Left lobe of liver (tissue), 2 donors: Measurements from ENCODE around the gene OXLD1. TPM values are rescaled to one million over a fixed set of nuclear protein-coding genes. Genes with fewer than 3 reads are reported as not detected.
A peak's percentile ranks its signal among the peaks of the same experiment; 100 is the strongest.
"Not testable (repeated sequence)": the region's sequence is repeated elsewhere in the genome, so short reads cannot be mapped to it uniquely, and the experiment has no call there.

Experiments
- ATAC-seq: fragments of 200-7000 bp; cut with Tn5 transposase; one replicate; pipeline ENCODE4 v1.9.1; 2020; ENCODE audit warnings: mild to moderate bottlenecking, moderate library complexity
- DNase-seq: peaks from one replicate; pipeline ENCODE4 v3.0.0-alpha.2; 2020; ENCODE audit warnings: low spot score
- total RNA-seq: library from RNA; stranded (reverse); gene quantifications from one replicate; pipeline ENCODE4 v1.2.1, GENCODE V29; 2021
- donor health status: DM: no; HTN: no; CAD: no; lungs with moderate emphysema.
- donor health status: DM: no; HTN: yes; CAD: no.

The OXLD1 gene
- total RNA-seq, 1 donor from 2014 or later: 18.3 TPM

DNA sequence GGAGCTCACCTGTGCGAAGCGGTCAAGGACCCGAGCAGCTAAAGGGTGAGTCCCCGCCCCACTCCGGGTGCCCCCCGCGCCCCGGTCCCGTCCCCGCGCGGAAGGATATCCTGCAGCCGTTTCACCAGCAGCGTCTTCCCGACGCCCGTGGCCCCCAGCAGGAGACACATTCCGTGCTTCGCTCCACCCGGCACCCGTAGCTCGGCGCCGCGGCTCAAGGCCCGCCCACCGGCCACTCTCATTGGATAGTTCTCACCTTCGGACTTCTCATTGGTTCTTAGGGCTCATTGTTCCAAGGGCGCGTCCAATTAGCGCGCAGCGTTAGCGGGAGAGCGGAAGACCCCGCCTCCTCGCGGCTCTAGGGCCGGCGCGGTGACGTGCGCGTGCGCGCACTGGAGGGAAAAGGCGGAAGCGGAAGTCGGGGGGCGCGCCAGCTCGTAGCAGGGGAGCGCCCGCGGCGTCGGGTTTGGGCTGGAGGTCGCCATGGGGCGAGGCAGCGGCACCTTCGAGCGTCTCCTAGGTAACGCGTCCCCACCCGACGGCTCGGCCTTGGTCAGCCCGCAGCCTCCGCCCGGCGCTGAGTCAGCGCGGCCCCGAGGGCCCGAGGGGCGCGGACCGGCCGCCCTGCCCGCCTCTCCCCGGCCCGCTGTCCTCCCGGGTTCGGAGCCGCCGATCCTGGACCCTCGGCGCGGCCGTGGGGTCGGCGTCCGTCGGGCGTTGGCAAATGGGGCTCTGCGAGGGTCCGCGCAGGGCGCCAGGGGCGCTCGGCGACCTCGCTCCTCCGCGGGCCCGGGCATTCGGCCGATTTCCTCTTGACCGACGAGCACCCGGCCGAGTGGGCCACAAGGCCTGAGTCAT, 17.4 kb upstream of the OXLD1 start, which contains the start of the genes ARL16 and HGS:
TSS of gene ARL16 (minus strand) at position 214 of the 858 bp plus-strand sequence. CDS start at position 170, 44 bp downstream.
TSS of gene HGS (plus strand) at position 428 of the 858 bp plus-strand sequence. CDS start at position 484, 56 bp downstream.
- ATAC-seq: peak; percentile 90
- DNase-seq: peak; percentile 99

DNA sequence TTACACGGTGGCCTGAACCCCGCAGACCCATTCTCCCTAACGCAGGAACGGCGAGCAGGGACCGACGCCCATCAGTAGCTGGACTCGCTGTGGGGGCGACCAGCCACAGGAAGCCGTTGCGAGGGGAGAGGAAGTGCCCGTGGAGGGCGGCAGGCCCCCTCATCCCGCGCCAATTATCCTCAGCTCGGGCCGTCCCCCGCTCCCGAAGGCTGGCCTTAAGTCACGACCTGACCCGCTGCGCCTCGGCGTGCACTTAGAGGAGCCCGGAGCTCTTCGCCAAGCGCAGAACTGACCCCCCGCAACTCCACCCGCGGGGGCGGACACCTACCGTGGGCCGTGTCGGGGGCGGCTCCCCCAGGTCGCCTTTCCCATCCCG, 16.8 kb upstream of the OXLD1 start:
- DNase-seq (no peak), ATAC-seq (peak; percentile 19)

DNA sequence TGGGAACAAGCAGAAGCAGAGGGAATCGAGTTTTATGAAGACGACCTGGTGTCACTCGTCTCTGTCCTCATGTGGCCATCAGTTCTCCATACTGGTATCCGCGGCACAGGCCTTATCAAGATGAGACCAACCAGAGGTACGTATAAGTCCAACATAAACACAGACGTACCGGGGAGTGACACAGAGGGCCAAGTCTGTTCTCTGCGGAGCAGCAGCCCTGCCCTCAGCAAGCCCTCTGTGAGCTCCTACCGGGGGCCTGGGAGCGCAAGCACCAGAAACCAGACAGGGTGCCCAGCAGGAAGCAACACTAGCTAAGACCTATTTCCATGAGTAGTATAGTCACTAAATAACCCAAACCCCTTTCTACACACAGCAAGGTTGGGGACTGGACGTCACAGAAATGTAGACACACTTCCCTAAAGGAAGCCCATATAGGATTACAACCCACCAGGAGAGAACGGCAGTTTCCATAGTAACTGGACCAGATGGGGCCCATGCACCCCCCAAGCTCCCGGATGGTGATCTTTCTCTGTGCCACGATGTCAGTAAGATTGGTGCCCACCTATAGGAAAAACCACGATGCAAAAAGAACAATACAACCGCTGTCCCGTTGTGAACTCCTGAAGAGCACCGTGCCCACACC, 16.3 kb upstream of the OXLD1 start:
- DNase-seq: no peak
- no peak for ATAC-seq

DNA sequence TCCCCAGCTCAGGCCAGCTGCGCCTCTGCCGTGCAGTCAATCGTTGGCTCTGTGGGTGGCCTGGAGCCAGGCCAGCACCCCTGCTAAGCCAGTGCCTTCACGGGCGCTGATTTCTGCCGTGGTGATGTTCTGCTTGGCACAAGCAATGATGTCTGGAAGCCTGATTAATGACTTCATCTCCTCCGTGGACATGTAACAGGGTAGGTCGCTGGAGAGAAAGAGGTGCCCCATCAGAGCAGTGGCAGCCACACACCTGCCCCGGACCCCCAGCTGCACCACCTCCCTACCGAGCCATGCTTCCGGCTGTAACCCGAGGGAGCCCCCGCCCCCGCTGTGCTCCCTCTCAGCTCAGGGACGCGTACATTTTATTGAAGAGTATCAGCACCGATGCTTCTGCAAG, 15.3 kb upstream of the OXLD1 start:
- ATAC-seq: no peak
- no peak for DNase-seq

DNA sequence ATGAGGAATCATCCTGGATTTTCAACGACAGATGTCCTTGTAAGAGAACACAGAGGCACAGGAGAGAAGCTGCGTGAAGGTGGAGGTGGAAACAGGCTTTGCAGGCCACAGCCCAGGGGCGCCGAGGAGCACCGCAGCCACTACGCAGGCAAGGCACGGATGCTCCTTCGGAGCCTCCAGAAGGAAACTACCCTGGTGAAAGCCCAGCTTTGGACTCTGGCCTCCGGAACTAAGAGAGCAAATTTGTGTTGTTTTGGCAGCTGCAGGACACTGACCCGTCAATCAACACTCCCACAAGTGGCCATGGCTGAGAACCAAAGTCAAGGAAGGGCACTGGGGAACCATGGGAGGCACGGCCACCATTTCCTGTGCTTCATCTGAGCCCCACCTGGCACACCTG, 13.7 kb upstream of the OXLD1 start:
- DNase-seq: peak; percentile 74
- ATAC-seq: peak; percentile 49

DNA sequence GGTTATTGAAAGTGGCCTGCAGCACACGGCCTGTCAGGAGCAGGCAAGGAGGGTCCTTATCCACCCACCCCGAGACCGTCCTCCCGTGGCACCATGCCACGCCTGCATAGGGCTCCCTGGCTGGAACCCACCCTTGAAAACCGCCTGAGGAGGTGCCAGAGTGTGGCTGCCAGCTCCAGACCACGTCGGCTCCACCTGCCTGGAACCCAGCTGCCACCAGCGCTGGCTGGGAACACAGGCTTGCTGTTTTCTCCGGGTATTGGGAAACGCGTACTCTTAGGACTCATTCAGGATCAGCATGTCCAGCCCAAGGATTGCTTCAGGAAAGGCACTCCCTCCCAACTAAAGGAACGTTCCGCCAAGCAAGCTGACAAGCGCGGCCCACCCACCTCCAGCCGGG, 10.5 kb upstream of the OXLD1 start:
- peak; percentile 78 for ATAC-seq
- DNase-seq: peak; percentile 67

DNA sequence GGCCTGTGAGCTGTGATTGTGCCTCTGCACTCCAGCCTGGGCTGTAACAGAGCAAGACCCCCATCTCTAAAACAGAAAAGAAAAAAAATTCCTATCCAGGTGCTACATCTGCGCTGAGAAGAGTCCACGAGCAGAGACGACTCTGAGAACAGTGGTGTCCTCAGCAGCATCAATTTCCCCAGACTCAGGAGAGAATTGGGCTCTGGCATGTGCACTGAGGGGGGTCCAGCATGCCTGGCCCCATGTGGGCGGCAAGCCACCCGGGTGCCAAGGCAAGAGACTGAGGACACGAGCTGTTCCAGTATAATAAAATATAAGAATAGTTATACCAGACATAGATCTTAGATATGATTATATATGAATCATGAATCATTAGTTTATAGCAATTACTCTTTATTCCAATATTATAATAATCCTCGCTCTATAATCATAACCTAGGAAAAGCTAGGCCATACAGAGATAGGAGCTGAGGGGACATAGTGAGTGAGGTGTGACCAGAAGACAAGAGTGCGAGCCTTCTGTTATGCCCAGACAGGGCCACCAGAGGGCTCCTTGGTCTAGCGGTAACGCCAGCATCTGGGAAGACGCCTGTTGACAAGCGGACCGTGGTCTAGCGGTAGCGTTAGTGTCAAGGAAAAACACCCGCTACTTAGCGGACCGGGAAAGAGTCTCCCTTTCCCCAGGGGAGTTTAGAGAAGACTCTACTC, 9.3 kb upstream of the OXLD1 start:
- ATAC-seq, DNase-seq: not testable (repeated sequence)

DNA sequence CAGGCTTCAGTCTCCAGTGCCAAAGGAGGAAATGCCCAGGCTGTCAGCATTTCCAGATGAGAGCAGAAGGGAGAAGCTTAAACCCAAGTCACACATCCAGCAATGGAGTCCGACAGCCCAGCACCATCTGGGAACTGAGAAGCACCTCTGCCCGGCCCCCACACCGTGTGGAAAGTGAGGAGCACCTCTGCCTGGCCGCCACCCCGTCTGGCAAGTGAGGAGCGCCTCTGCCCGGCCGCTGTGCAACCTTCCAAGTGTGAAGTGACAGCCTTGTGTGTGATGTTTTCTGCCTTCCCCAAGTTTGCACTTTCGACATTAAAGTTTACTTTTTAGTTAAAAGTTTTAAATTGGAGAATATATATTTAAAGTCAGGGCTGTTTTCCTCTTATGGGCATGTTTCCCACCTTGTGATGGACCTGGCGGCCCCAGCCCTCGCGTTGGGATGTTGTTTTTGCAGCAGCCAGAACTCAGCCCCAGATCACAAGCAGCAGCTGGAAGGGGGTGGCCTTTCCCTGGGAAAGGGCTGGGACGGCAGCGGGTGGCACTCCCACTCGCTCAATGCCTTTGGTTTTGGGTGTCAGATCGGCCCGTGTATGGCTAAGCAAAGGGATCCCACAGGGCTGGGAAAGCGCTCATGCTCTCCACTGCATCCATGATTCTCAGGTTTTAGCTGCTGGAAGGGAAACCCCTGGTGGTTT, 7.3 kb upstream of the OXLD1 start:
- ATAC-seq (no peak), DNase-seq (no peak)

DNA sequence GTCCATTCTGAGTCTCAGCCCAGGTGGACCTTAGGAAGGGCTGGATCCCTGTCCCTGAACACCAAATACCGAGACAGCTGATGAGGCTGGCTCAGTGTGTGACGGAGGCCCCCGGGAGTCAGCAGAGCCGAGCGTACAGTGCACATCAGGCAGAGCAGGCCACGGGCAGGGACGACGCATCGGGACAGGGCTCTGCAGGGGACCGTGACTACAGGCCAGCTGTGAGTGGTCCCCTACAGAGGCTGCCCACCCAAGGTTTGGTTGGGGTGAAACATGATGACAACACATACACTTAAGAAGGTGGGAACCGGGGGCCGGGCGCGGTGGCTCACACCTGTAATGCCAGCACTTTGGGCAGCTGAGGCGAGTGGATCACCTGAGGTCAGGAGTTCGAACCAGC, 6.5 kb upstream of the OXLD1 start:
- DNase-seq (no peak), ATAC-seq (no peak)

DNA sequence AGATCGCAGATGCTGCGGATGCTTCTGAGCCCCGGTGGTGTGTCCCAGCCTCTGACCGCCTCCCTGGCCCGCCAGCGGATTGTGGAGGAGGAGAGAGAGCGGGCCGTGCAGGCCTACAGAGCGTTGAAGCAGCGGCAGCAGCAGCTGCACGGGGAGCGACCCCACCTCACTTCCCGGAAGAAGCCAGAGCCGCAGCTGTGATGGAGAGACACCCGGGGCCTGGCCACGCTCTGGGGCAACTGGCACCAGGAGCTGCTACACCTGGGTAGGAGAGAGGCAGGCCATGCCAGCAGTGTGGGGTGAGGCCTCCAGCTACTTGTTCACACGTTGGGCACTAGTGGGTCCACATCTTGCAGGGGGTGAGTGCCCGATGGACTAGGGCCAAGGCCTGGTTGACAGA, 6.1 kb upstream of the OXLD1 start:
- no peak for ATAC-seq

DNA sequence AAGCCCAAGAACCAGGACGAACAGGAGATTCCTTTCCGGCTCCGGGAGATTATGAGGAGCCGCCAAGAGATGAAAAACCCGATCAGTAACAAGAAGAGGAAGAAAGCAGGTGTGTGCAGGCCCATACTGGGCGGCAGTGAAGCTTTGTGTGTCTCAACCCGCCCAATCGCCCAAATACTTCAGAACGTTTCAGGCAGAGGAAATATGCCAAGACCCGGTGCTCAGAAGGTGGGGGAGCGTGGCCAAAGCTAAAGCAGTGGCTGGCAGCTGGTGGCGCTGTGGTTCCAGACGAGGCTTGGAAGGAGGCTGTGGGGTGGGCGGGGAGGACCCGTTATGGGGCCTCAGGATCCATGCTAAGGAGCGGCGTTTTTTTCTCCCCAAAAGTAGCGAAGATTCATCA, 1.3 kb upstream of the OXLD1 start:
- DNase-seq (no peak), ATAC-seq (no peak)

More for the DNA sequence above, 6.1 kb upstream of the OXLD1 start:
- no peak for DNase-seq

DNA sequence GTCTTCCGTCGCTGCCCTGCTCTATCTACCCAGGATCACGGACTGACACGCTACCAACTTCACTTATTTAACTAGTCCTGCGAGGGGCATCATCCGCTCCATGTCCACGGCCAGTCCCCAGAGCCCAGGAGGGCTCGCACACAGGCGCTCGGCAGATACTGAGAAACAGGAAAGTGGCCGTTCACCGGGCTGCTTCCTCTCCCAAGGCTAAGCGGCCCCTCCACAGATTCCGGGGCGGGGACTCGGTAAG, 388 bp downstream of the OXLD1 start:
- ATAC-seq (peak; percentile 21), DNase-seq (no peak)

DNA sequence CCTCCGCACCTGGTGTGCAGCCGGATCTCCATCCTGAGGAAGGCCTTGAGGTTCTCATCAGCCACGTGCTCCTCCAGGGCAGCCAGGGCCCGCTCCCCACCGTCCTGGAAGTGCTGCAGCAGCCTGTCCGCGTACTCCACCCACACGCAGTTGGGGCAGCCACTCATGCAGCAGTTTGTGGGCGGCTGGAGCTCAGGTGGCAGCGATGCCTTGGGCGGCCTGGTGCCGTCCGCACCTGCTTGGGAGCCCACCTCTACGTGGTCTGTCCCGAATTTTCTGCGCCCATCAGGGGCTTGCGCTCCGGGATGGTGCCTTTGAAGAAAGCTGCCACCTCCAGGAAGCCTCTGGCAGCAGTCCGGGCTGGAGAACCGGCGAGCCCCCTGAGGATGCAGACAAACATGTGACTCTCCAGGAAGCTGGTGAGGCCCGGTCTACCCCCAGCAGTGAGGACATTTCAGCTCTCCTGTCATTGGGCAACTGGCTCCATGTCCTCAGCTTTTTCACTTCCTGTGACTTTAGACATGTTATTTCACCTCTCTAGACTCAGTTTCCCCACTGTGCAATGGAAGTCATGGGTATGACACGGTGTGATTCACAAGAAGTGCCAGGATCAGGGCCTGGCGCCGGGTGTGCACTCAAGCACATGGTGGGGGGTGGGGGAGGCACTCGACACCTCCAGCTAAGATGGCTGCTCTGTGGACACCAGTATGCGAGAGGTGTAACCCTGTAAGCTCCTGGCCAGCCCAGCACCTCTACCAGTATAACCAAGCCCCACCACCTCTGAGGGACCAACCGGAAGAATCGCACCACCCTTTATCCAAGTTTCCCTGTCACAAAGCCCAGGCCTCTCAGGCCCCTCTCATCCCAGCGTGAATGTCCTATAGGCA, 957 bp downstream of the OXLD1 start:
- ATAC-seq (peak; percentile 7), DNase-seq (no peak)

DNA sequence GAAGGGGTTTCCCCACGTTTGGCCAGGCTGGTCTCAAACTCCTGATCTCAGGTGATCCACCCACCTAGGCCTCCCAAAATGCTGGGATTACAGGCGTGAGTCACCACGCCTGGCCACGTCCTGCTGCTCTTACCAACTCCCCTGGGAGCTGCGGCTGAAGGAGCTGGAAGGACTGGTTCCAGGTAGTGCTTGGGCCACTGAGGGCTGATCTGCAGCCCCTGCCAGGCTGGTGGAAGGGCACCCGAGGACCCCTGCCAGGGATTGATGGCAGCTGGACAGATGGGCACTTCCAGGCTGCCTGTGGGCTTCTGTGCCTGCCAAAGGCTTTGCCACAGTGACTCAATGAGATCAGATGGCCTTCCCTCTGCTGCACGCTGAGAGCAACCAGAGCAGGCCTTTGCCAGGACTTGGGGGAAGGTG, 2.3 kb downstream of the OXLD1 start:
- ATAC-seq (no peak), DNase-seq (no peak)

DNA sequence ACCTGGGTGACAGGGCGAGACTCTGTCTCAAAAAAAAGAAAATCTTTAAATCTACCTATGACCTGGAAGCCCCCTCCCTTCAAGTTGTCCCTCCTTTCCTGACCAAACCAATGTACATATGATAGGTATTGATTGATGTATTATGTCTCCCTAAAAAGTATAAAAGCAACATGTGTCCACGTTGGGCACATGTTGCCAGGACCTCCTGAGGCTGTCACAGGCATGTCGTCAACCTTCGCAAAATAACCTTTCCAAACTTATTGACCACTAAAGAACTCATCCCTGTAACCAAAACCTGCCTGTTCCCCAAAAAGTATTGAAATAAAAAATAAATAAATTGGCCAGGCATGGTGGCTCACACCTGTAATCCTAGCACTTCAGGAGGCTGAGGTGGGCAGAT, 4.4 kb downstream of the OXLD1 start:
- ATAC-seq (no peak), DNase-seq (no peak)

DNA sequence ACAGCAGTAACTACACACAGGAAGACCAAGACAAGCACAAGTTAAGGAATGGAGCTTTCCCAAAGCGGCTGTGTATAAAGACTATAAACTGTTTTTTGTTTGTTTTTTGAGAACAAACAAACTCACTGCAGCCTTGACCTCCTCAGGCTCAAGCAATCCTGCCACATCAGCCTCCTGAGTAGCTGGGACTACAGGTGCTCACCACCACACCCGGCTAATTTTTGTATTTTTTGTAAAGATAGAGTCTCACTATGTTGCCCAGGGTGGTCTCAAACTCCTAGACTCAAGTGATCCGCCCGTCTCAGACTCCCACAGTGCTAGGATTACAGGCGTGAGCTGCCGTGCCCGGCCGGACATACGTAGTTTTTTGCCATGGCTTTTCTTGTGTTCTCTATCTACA, 6.0 kb downstream of the OXLD1 start:
- ATAC-seq (no peak), DNase-seq (no peak)

DNA sequence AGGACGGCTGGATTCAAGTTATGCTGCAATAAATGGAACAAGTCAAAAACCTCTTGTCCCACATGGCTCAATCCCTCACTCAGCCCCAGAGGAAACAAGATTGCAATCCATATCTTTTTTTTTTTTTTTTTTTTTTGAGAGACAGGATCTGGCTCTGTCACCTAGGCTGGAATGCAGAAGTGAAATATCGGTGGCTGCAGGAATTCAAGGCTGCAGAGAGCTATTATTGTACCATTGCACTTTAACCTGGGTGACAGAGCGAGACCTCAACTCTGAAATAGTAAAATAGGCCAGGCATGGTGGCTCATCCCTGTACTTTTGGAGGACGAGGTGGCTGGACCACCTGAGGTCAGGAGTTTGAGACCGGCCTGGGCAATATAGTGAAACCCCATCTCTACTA, 7.4 kb downstream of the OXLD1 start:
- DNase-seq (no peak), ATAC-seq (no peak)

DNA sequence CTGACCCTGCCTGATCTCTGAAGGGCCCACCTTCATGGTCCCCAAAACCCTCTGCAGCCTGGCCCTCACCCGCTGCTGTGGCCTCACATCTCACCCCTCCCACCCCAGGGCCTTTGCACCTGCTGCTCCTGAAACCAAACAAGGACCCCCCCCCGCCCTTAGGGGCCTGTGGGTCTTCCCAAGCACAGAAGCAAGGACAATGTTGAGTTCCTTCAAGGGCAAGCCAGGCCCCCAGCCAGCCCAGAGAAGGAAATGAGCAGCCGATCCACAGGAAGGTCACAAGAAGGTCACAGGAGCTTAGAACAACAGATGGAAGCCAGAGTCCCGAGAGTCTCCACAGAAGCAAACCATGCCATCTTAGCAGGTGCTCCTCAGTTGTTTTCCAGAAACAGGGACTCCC, 9.6 kb downstream of the OXLD1 start:
- DNase-seq (no peak), ATAC-seq (no peak)

DNA sequence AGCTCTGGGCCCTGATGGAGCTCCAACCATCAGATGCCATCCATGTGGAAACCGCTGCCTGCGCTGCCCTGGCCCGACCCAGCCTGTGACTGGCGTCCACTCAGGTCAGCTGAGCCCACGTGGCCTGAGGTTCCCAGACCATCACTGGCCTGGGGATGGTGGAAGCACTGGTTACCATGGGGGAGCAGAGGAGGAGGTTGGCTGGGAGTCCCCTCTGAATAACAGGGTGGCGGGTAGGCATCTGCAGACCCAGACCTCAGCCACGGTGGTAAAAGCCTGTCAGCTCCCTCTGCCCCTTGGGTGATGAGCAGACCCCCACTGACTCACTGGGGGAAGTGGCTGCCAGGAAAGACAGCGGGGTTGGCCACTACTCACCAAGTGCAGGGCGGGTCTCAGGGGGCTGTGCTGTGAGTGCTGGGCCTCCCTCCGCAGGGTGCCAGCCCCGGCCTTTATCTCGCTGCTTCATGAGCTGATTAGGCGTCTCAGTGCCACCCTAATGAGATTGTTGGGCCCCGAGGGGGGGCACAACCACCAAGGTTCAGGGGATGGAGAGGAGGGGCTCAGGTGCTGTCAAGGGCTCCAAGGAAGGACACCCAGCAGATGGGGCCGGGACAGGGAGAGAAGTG, 10.2 kb downstream of the OXLD1 start, which contains the start of gene PDE6G:
TSS of gene PDE6G (minus strand) at position 425 of the 626 bp plus-strand sequence. CDS start 3,237 bp downstream, outside the sequence.
- DNase-seq: no peak
- ATAC-seq: peak; percentile 6
